GM12878 (cell line): ENCODE data around the gene DENND1A. TPM values are rescaled to one million over a fixed set of nuclear protein-coding genes. Genes with fewer than 3 reads are reported as not detected.

ENCODE experiments used
- ATAC-seq: fragments of 200-7000 bp; cut with Tn5 transposase; 3 replicates; pipeline ENCODE4 v1.9.1; 2020; ENCODE audit warnings: mild to moderate bottlenecking, moderate library complexity
- BruUV-seq: library from RNA; stranded (reverse); fragments of 400-500 nt; replicated peaks from 2 replicates; lab custom pipeline; 2021; lab: Mats Ljungman, UMichigan
- CTCF ChIA-PET: fragments of 300-600 bp; sonication (Branson Sonifier 250); formaldehyde crosslinking; extraction: SDS; loops from one replicate; lab custom pipeline; 2021; ENCODE audit warnings: inconsistent platforms; lab: Yijun Ruan, JAX
- POLR2A ChIA-PET: fragments of 350-600 bp; formaldehyde crosslinking; extraction: SDS; loops from one replicate; lab custom pipeline; 2021; ENCODE audit warnings: inconsistent platforms; lab: Charles Lee
- RAD21 ChIA-PET: fragments of 300-600 bp; sonication (Branson Sonifier 250); formaldehyde crosslinking; loops from one replicate; lab custom pipeline; 2023; ENCODE audit warnings: antibody characterized with exemption; ENCODE audit not compliant: unreplicated experiment; lab: Charles Lee
- SMC1A ChIA-PET: fragments of 300-600 bp; sonication (Branson Sonifier 250); formaldehyde crosslinking; loops from one replicate; lab custom pipeline; 2023; ENCODE audit not compliant: unreplicated experiment, uncharacterized antibody; lab: Charles Lee
- DNase-seq: peaks from one replicate; pipeline ENCODE4 v3.0.0-alpha.2; 2011; ENCODE audit warnings: low read depth, low spot score
- FAIRE-seq: peaks from 3 replicates; lab custom pipeline; 2011; peaks lifted over from hg19 to GRCh38; lab: Jason Lieb, UNC
- H2AFZ ChIP-seq: 2 replicates; pipeline ENCODE4 v1.6.0; 2011; ENCODE audit warnings: low read depth, low read length, control low read depth; ENCODE audit not compliant: control insufficient read depth
- H3K27ac ChIP-seq: 2 replicates; pipeline ENCODE4 v1.5.1; 2011; ENCODE audit warnings: control low read depth; ENCODE audit not compliant: control insufficient read depth, insufficient read depth
- H3K27me3 ChIP-seq, 2 experiments: replicated peaks in 1 of 2; 2 replicates each; pipeline versions ENCODE4 v1.6.0 to v1.6.1; 2011; ENCODE audit warnings: low read length in 1 of 2; ENCODE audit not compliant: control insufficient read depth in 2 of 2, insufficient read depth in 2 of 2
- H3K36me3 ChIP-seq, 2 experiments: 2 replicates each; pipeline ENCODE4 v1.5.1; 2011; ENCODE audit warnings: low read length in 1 of 2; ENCODE audit not compliant: control insufficient read depth in 2 of 2, insufficient read depth in 2 of 2
- H3K4me1 ChIP-seq: 2 replicates; pipeline ENCODE4 v1.6.1; 2011; ENCODE audit warnings: mild to moderate bottlenecking, low read length, moderate library complexity, mixed read lengths; ENCODE audit not compliant: control insufficient read depth, insufficient read depth
- H3K4me2 ChIP-seq: 2 replicates; pipeline ENCODE4 v1.6.0; 2011; ENCODE audit warnings: control low read depth; ENCODE audit not compliant: control insufficient read depth, insufficient read depth
- H3K4me3 ChIP-seq: fragments of 200-600 bp; sonication (generic); 2 replicates; pipeline ENCODE4 v1.5.1; 2016
- H3K79me2 ChIP-seq: 2 replicates; pipeline ENCODE4 v1.6.0; 2011; ENCODE audit warnings: low read length; ENCODE audit not compliant: control insufficient read depth, insufficient read depth
- H3K9ac ChIP-seq: 2 replicates; pipeline ENCODE4 v1.8.0; 2011; ENCODE audit warnings: low read length, control low read depth, mixed read lengths; ENCODE audit not compliant: control insufficient read depth, insufficient read depth
- H3K9me3 ChIP-seq: replicated peaks from 3 replicates; pipeline ENCODE4 v1.5.1; 2011; ENCODE audit warnings: mild to moderate bottlenecking, low read length; ENCODE audit not compliant: control insufficient read depth, insufficient read depth
- H4K20me1 ChIP-seq: 2 replicates; pipeline ENCODE4 v1.6.0; 2011; ENCODE audit not compliant: control insufficient read depth, insufficient read depth
- ATF7 ChIP-seq: fragments of 450-650 bp; IDR thresholded peaks from 2 replicates; pipeline ENCODE4 v1.6.1; 2016; ENCODE audit warnings: low read depth, mild to moderate bottlenecking
- SMAD5 ChIP-seq: IDR thresholded peaks from 2 replicates; pipeline ENCODE4 v1.6.1; 2016; ENCODE audit warnings: antibody characterized with exemption, low read depth
- SREBF2 ChIP-seq: IDR thresholded peaks from 2 replicates; pipeline ENCODE4 v1.6.1; 2012; ENCODE audit warnings: mild to moderate bottlenecking, low read length
- SUZ12 ChIP-seq: fragments of 200-600 bp; sonication (generic); IDR thresholded peaks from one replicate; pipeline ENCODE4 v1.6.1; 2018; ENCODE audit warnings: antibody characterized with exemption, mild to moderate bottlenecking; ENCODE audit not compliant: unreplicated experiment
- TCF12 ChIP-seq: IDR thresholded peaks from 2 replicates; pipeline ENCODE4 v1.6.1; 2011; ENCODE audit warnings: low read depth, mild to moderate bottlenecking, low read length
- ZNF687 ChIP-seq: fragments of 450-650 bp; IDR thresholded peaks from 2 replicates; pipeline ENCODE4 v1.6.1; 2017; ENCODE audit warnings: mild to moderate bottlenecking, moderate library complexity
- WGBS: methylation state at CpG from one replicate; pipeline ENCODE4 v1.1.6; 2016; ENCODE audit warnings: low lambda C conversion rate; ENCODE audit not compliant: insufficient replicate concordance, insufficient coverage; ENCODE audit errors: missing lambda C conversion rate; 5-methylcytosine and 5-hydroxymethylcytosine counted together
- in situ Hi-C: fragments of 300-500 bp; cut with MboI; formaldehyde crosslinking; loops from 9 replicates; pipeline ENCODE4 v1.14.3; 2018; ENCODE audit warnings: mixed read lengths
- intact Hi-C: fragments of 100-400 bp; cut with micrococcal nuclease; formaldehyde crosslinking; loops from one replicate; pipeline ENCODE4 v1.14.2; 2022; ENCODE audit not compliant: unreplicated experiment
- polyA plus RNA-seq, 11 experiments: library from polyadenylated mRNA; depleted of rRNA in 4 of 11; unstranded in 6 of 11; stranded (reverse) in 5 of 11; fragments of >200 nt; fragmentation: Nextera tagmentation in 4 of 11; fragmentation: Illumina TruSeq in 1 of 11; extraction: Ambion mirVana in 4 of 11; extraction: Trizol in 1 of 11; gene quantifications; 1 replicate in 1 of 11; 2 replicates in 10 of 11; pipeline versions ENCODE4 v1.2.1 to v1.2.3, GENCODE V29; 2011 to 2016; ENCODE audit warnings: inconsistent platforms in 2 of 11, missing spikeins in 2 of 11, low read depth in 1 of 11
- total RNA-seq, 4 experiments: library from RNA; depleted of rRNA in 3 of 4; stranded (reverse); fragments of >200 nt in 3 of 4; fragmentation: Illumina TruSeq in 1 of 4; extraction: Trizol in 1 of 4; gene quantifications; 2 replicates each; pipeline versions ENCODE4 v1.2.1 to v1.2.3, GENCODE V29; 2013 to 2021

Gene DENND1A
- total and polyA plus RNA-seq, 10 of the 15 experiments (the other 5 are each of a cell fraction or from before 2014, with no cell fraction given): 14.1 to 48.6 (median 35.2) TPM

- in situ Hi-C loops: no loop called here
- no peak for FAIRE-seq
- intact Hi-C loops: no loop called here
These were observed 424.4 kb downstream of the DENND1A start for GRCh38 chr9:123505496-123505895.

More at GRCh38 chr9:123505496-123505895, 424.4 kb downstream of the DENND1A start:
- TF ChIP-seq SUZ12 (no peak), SMAD5 (no peak), ZNF687 (no peak), TCF12 (no peak), SREBF2 (no peak), ATF7 (no peak)
- 92% methylated on average over 7 of the region's 7 CpGs for WGBS
- no peak for ATAC-seq
- POLR2A ChIA-PET: no interaction called here
- Histone ChIP-seq H3K4me2 (no peak overlapping the region), H3K4me3 (no peak overlapping the region), H3K4me1 (no peaks in the 10 kb centered on the region), H3K36me3 (no peaks in the 10 kb centered on the region), H3K9me3 (no peaks in the 10 kb centered on the region), H4K20me1 (no peaks in the 10 kb centered on the region), H3K27me3 (no peaks in the 10 kb centered on the region), H3K79me2 (no peaks in the 10 kb centered on the region), H2AFZ (no peak overlapping the region), H3K27ac (no peak overlapping the region), H3K9ac (no peak overlapping the region)
- CTCF ChIA-PET: no interaction called here
- SMC1A ChIA-PET: no interaction called here
- BruUV-seq: no TSS peak
- DNase-seq: no peak
- RAD21 ChIA-PET: no interaction called here
